GM10266 (cell line): ENCODE results near the gene SAP30BP.

ENCODE experiments used
- DNase-seq: peaks from one replicate; pipeline ENCODE4 v3.0.0; 2012; ENCODE audit errors: extremely low spot score
- CTCF ChIP-seq: IDR thresholded peaks from 2 replicates; pipeline ENCODE4 v1.5.1; 2012; ENCODE audit warnings: mild to moderate bottlenecking, low read depth; ENCODE audit not compliant: control insufficient read depth, insufficient read depth; ENCODE audit errors: missing control alignments

SAP30BP gene

GRCh38 chr17:75650874-75651273, 16.3 kb upstream of the SAP30BP start:
- DNase-seq: no peak
- no peak for TF ChIP-seq CTCF

DNA sequence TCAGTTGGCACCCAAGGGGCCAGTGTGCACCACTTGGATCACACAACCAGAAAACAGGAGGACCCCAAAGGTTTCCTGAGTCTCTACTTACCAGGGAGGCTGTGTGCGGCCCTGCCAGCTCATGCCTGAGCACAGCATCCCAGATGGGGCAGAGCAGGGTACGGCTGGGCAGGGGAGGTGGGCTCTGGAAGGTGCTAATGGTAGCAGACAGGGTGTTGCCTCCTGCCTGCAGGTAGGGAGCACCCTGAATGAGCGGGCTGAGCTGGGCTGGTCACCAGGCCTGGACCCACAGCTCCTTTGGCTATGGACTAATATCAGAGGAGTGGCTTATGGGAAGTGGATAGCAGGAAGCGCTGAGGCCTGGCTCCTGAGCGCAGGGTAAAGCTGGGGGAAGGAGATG, 14.8 kb upstream of the SAP30BP start:
- TF ChIP-seq CTCF: no peak
- no peak for DNase-seq

DNA sequence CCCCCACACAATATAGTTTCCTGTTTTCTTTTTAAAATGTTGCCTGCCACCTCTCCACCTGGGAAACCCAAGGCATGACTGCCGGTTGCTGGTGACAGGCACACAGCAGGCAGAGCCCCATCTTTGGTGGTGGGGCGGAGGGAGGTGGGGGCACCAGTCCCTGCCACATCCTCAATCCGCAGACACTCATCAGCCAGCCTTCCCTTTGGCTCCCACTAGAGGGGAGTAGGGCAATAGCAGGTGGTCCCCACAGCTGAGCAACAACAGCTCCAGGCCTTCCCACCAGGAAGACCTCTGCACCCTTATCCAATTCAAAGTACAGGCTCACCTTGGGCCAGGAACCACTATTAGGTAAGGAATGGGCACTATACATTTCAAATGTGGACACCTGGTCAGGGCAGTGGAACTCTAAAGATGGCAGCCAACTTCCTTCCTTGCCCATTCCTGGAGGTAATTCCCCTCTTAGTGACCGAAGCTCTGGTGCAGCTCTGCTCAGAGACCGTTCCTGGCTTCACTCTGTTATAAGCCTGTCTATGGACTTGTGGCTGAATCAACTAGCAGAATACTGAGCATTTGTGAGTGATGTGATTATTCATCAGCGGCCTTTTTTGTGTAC, 14.1 kb upstream of the SAP30BP start:
- peak; percentile 56 for TF ChIP-seq CTCF
- no peak for DNase-seq

GRCh38 chr17:75654176-75654575, 13.0 kb upstream of the SAP30BP start:
- no peak for DNase-seq
- TF ChIP-seq CTCF: no peak

DNA sequence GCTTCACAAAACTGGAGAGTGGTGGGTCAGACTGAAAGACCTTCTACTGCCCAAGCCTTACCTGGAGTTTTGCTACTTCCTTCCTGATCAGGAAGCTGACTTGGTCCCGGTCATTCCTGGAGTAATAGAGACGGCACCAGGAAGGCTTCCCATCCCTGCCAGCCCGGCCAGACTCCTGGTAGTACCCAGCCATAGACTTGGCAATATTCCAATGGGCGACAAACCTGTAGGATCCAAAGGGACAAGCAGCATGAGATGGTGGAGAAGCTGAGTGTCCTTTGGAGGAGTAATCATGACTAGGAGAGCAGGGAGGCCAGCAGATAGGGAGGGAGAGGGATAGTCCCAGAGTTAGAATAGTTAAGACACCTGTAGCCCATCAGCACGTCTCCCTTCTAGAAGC, 8.9 kb upstream of the SAP30BP start:
- no peak for TF ChIP-seq CTCF
- DNase-seq: no peak

GRCh38 chr17:75661531-75661930, 5.6 kb upstream of the SAP30BP start:
- no peak for DNase-seq

More at GRCh38 chr17:75661531-75661930, 5.6 kb upstream of the SAP30BP start:
- TF ChIP-seq CTCF: no peak
